K562 (cell line): Measurements from ENCODE around the gene SIAE. TPM values are rescaled to one million over a fixed set of nuclear protein-coding genes. Genes with fewer than 3 reads are reported as not detected.
A peak's percentile ranks its signal among the peaks of the same experiment; 100 is the strongest.

Experiments
- ARHGAP35 ChIP-seq: fragments of 450-650 bp; IDR thresholded peaks from 2 replicates; pipeline ENCODE4 v1.6.1; 2018; ENCODE audit not compliant: partially characterized antibody
- ARID1B ChIP-seq: fragments of 450-650 bp; IDR thresholded peaks from 2 replicates; pipeline ENCODE4 v1.6.1; 2016; ENCODE audit warnings: antibody characterized with exemption, mild to moderate bottlenecking, inconsistent platforms
- ARNT ChIP-seq, 2 experiments: fragments of 450-650 bp; IDR thresholded peaks; 2 replicates each; pipeline ENCODE4 v1.6.1; 2016; ENCODE audit warnings: mild to moderate bottlenecking in 1 of 2
- CBFA2T3 ChIP-seq: fragments of 450-650 bp; IDR thresholded peaks from 2 replicates; pipeline ENCODE4 v1.6.1; 2017
- EP300 ChIP-seq: IDR thresholded peaks from 2 replicates; pipeline ENCODE4 v1.6.1; 2012; ENCODE audit warnings: low read length, improper control_type of control experiment
- FOXK2 ChIP-seq, 2 experiments: fragments of 450-650 bp; IDR thresholded peaks in 1 of 2; conservative IDR thresholded peaks in 1 of 2; 2 replicates each; pipeline ENCODE4 v1.6.1; 2016; ENCODE audit warnings: low read depth in 2 of 2, mild to moderate bottlenecking in 1 of 2
- MAZ ChIP-seq, 2 experiments: fragments of 450-650 bp in 1 of 2; sonication (generic) in 1 of 2; formaldehyde crosslinking; IDR thresholded peaks in 1 of 2; conservative IDR thresholded peaks in 1 of 2; 2 replicates each; pipeline versions ENCODE4 v1.4.0 to v1.5.0; 2020; ENCODE audit warnings: mild to moderate bottlenecking in 1 of 2, missing genetic modification reagents in 1 of 2
- NCOA1 ChIP-seq: fragments of 450-650 bp; IDR thresholded peaks from 2 replicates; pipeline ENCODE4 v1.6.1; 2016; ENCODE audit warnings: low read depth
- NCOA4 ChIP-seq: fragments of 450-650 bp; IDR thresholded peaks from 2 replicates; pipeline ENCODE4 v1.6.1; 2018; ENCODE audit warnings: mild to moderate bottlenecking; ENCODE audit not compliant: partially characterized antibody
- NCOR1 ChIP-seq: fragments of 450-650 bp; IDR thresholded peaks from 2 replicates; pipeline ENCODE4 v1.6.1; 2016; ENCODE audit warnings: mild to moderate bottlenecking, moderate library complexity
- RBFOX2 ChIP-seq: fragments of 200-400 bp; formaldehyde crosslinking; IDR thresholded peaks from 2 replicates; pipeline ENCODE4 v1.6.1; 2017; ENCODE audit warnings: low read depth, mild to moderate bottlenecking, low read length, moderate library complexity
- SIN3A ChIP-seq, 2 experiments: fragments of 150-350 bp in 1 of 2; IDR thresholded peaks; 2 replicates each; pipeline ENCODE4 v1.6.1; 2011 to 2016; ENCODE audit warnings: borderline replicate concordance in 2 of 2, low read depth in 2 of 2, low read length in 2 of 2, mild to moderate bottlenecking in 2 of 2, moderate library complexity in 2 of 2; ENCODE audit not compliant: control insufficient read depth in 1 of 2
- SIRT6 ChIP-seq: IDR thresholded peaks from one replicate; pipeline ENCODE4 v1.6.1; 2012; ENCODE audit warnings: low read depth, mild to moderate bottlenecking, control low read depth, inconsistent platforms, low read length, moderate library complexity
- TCF3 ChIP-seq: sonication (generic); formaldehyde crosslinking; IDR thresholded peaks from 2 replicates; pipeline ENCODE4 v1.4.0; 2020; ENCODE audit warnings: mild to moderate bottlenecking, missing genetic modification reagents
- ZKSCAN1 ChIP-seq: fragments of 150-350 bp; IDR thresholded peaks from 2 replicates; pipeline ENCODE4 v1.6.1; 2016; ENCODE audit warnings: low read depth, low read length
- ZNF3 ChIP-seq: fragments of 250-450 bp; sonication (Bioruptor Pico); IDR thresholded peaks from 2 replicates; pipeline ENCODE4 v1.5.0; 2021; ENCODE audit warnings: mild to moderate bottlenecking, moderate library complexity
- ZNF431 ChIP-seq: sonication (generic); formaldehyde crosslinking; IDR thresholded peaks from 2 replicates; pipeline ENCODE4 v1.8.0; 2022; ENCODE audit warnings: mild to moderate bottlenecking, missing genetic modification reagents
- polyA plus RNA-seq, 8 experiments: library from polyadenylated mRNA; depleted of rRNA in 4 of 8; stranded (reverse) in 5 of 8; unstranded in 3 of 8; fragments of >200 nt; fragmentation: Nextera tagmentation in 2 of 8; fragmentation: Illumina TruSeq in 1 of 8; extraction: Ambion mirVana in 2 of 8; extraction: Trizol in 1 of 8; gene quantifications; 2 replicates each; pipeline versions ENCODE4 v1.2.1 to v1.2.3, GENCODE V29; 2011 to 2014; ENCODE audit warnings: inconsistent platforms in 1 of 8, missing spikeins in 1 of 8
- total RNA-seq, 7 experiments: library from RNA; depleted of rRNA in 6 of 7; stranded (reverse); fragments of >200 nt in 6 of 7; fragmentation: Illumina TruSeq in 2 of 7; extraction: Trizol in 2 of 7; gene quantifications; 2 replicates each; pipeline versions ENCODE4 v1.2.1 to v1.2.3, GENCODE V29; 2011 to 2021; ENCODE audit warnings: low replicate concordance in 1 of 7
- TF ChIP-seq, protein P1 (sequence below): fragments of 150-350 bp; conservative IDR thresholded peaks from 2 replicates; pipeline ENCODE4 v1.6.1; 2014; ENCODE audit warnings: low read length
- TF ChIP-seq, protein P2 (sequence below): IDR thresholded peaks from 2 replicates; pipeline ENCODE4 v1.6.1; 2011; ENCODE audit warnings: borderline replicate concordance, low read depth, mild to moderate bottlenecking, moderate library complexity, low read length; ENCODE audit not compliant: insufficient read depth, poor library complexity, severe bottlenecking
- TF ChIP-seq, protein P3 (sequence below): sonication (generic); formaldehyde crosslinking; IDR thresholded peaks from 2 replicates; pipeline ENCODE4 v1.5.0; 2020; ENCODE audit warnings: missing genetic modification reagents
- TF ChIP-seq, protein P4 (sequence below): fragments of 450-650 bp; formaldehyde crosslinking; conservative IDR thresholded peaks from 2 replicates; pipeline ENCODE4 v1.4.0; 2022; ENCODE audit warnings: mild to moderate bottlenecking, missing genetic modification characterization

Gene SIAE
- total and polyA plus RNA-seq, 9 of the 15 experiments (the other 6 are each of a cell fraction or from before 2014, with no cell fraction given) = 0.89 to 9.6 (median 3.7) TPM

DNA sequence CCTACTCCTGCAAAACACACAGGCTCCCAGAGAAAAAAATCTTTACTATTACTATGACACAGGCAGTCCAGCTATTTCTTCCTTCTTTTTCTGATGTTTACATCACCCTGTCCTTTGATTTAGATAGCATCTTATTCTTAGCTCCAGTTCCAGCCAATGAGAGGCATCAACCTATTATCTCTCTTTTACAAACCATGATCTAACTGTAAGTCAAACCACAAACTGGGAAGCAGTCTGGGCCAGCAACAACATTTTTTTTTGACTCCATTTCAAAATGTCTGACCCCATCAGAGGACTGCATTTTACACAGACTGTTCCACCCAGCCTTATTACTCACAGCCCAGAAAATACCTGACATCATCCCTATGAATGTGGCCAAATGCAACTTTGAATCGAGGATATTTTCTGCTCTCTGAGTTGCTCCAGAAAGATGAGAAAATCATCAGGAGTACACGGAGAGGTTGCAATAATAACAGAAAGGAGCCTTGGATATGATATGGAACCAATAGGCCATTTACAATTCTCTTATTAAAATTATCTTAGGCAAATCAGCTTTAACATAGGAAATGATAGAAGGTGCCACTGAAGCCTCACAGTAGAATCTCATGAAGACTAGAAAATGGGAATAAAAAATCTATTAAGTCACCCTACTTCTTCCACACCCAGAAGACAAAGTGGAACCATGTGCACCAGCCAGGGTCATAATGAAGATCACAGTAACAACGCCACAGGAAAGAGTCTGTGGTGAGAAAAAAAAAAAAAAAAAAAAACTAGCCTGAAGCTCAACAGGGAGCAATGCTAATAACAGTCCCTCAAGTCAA is 29.7 kb downstream of the SIAE start (continued):
- no peak for TF ChIP-seq NCOA4
- TF ChIP-seq, protein P1, sequence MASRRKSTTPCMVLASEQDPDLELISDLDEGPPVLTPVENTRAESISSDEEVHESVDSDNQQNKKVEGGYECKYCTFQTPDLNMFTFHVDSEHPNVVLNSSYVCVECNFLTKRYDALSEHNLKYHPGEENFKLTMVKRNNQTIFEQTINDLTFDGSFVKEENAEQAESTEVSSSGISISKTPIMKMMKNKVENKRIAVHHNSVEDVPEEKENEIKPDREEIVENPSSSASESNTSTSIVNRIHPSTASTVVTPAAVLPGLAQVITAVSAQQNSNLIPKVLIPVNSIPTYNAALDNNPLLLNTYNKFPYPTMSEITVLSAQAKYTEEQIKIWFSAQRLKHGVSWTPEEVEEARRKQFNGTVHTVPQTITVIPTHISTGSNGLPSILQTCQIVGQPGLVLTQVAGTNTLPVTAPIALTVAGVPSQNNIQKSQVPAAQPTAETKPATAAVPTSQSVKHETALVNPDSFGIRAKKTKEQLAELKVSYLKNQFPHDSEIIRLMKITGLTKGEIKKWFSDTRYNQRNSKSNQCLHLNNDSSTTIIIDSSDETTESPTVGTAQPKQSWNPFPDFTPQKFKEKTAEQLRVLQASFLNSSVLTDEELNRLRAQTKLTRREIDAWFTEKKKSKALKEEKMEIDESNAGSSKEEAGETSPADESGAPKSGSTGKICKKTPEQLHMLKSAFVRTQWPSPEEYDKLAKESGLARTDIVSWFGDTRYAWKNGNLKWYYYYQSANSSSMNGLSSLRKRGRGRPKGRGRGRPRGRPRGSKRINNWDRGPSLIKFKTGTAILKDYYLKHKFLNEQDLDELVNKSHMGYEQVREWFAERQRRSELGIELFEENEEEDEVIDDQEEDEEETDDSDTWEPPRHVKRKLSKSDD = no peak
- TF ChIP-seq NCOA1 = 0 out of 2 replicates have a peak, but pooled peaks have one; percentile 13
- TF ChIP-seq, protein P2, sequence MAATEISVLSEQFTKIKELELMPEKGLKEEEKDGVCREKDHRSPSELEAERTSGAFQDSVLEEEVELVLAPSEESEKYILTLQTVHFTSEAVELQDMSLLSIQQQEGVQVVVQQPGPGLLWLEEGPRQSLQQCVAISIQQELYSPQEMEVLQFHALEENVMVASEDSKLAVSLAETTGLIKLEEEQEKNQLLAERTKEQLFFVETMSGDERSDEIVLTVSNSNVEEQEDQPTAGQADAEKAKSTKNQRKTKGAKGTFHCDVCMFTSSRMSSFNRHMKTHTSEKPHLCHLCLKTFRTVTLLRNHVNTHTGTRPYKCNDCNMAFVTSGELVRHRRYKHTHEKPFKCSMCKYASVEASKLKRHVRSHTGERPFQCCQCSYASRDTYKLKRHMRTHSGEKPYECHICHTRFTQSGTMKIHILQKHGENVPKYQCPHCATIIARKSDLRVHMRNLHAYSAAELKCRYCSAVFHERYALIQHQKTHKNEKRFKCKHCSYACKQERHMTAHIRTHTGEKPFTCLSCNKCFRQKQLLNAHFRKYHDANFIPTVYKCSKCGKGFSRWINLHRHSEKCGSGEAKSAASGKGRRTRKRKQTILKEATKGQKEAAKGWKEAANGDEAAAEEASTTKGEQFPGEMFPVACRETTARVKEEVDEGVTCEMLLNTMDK = no peak
- TF ChIP-seq ARHGAP35 = no peak
- TF ChIP-seq, protein P3, sequence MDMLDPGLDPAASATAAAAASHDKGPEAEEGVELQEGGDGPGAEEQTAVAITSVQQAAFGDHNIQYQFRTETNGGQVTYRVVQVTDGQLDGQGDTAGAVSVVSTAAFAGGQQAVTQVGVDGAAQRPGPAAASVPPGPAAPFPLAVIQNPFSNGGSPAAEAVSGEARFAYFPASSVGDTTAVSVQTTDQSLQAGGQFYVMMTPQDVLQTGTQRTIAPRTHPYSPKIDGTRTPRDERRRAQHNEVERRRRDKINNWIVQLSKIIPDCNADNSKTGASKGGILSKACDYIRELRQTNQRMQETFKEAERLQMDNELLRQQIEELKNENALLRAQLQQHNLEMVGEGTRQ (CRISPR knock-in tag) = no peak
- TF ChIP-seq EP300 = peak; percentile 81
- TF ChIP-seq CBFA2T3 = peak; percentile 40; the same call in 1 of the 2 replicates
- peak; percentile 40 for TF ChIP-seq NCOR1
- no peak for TF ChIP-seq SIN3A (IDR thresholded peaks at IDR 0.05; ENCODE audit: borderline replicate concordance in 2 of 2, control insufficient read depth in 1 of 2, low read depth in 2 of 2, low read length in 2 of 2)
- TF ChIP-seq ARNT (IDR thresholded peaks at IDR 0.05) = no peak; a peak in 1 of 4 replicates
- no peak for TF ChIP-seq ZKSCAN1
- TF ChIP-seq TCF3 (CRISPR knock-in tag) = peak; percentile 53; the same call in 1 of the 2 replicates
- no peak for TF ChIP-seq SIRT6
- TF ChIP-seq, protein P4, sequence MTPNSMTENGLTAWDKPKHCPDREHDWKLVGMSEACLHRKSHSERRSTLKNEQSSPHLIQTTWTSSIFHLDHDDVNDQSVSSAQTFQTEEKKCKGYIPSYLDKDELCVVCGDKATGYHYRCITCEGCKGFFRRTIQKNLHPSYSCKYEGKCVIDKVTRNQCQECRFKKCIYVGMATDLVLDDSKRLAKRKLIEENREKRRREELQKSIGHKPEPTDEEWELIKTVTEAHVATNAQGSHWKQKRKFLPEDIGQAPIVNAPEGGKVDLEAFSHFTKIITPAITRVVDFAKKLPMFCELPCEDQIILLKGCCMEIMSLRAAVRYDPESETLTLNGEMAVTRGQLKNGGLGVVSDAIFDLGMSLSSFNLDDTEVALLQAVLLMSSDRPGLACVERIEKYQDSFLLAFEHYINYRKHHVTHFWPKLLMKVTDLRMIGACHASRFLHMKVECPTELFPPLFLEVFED (CRISPR knock-in tag) = no peak
- peak; percentile 74 for TF ChIP-seq ARID1B
- no peak for TF ChIP-seq MAZ (CRISPR knock-in tag; conservative IDR thresholded peaks at IDR 0.05 in 1 of 2, IDR thresholded peaks at IDR 0.05 in 1 of 2)
- peak; percentile 83 to 86 for TF ChIP-seq FOXK2 (conservative IDR thresholded peaks at IDR 0.05 in 1 of 2, IDR thresholded peaks at IDR 0.05 in 1 of 2; ENCODE audit: low read depth in 2 of 2)
- peak; percentile 61 for TF ChIP-seq RBFOX2
- TF ChIP-seq ZNF431 = no peak
- no peak for TF ChIP-seq ZNF3 (CRISPR knock-in tag)
